Epidermal melanocyte (primary cell): ENCODE data around the gene SLIT3.
"Not testable (repeated sequence)": the region's sequence is repeated elsewhere in the genome, so short reads cannot be mapped to it uniquely, and the experiment has no call there.

Experiments
- DNase-seq: peaks from one replicate; pipeline ENCODE4 v3.0.0; 2011; ENCODE audit warnings: low spot score; ENCODE audit not compliant: insufficient read length

SLIT3 gene

GRCh38 chr5:168658394-168658793 lies 642.5 kb downstream of the SLIT3 start:
- no peak for DNase-seq

- no peak for DNase-seq
Observed at GRCh38 chr5:168656633-168657032, 644.3 kb downstream of the SLIT3 start.

- no peak for DNase-seq
Observed at GRCh38 chr5:168655316-168655715, 645.6 kb downstream of the SLIT3 start.

GRCh38 chr5:168654211-168654721 lies 646.7 kb downstream of the SLIT3 start:
- DNase-seq = peak; percentile 63

- DNase-seq = no peak
Observed at GRCh38 chr5:168653626-168654025, 647.3 kb downstream of the SLIT3 start.

GRCh38 chr5:168651648-168652047 lies 649.3 kb downstream of the SLIT3 start:
- peak; percentile 36 for DNase-seq

GRCh38 chr5:168649306-168649705 lies 651.6 kb downstream of the SLIT3 start:
- no peak for DNase-seq

GRCh38 chr5:168648576-168648975 lies 652.4 kb downstream of the SLIT3 start:
- no peak for DNase-seq

- no peak for DNase-seq
Observed at GRCh38 chr5:168648016-168648415, 652.9 kb downstream of the SLIT3 start.

- no peak for DNase-seq
Observed at GRCh38 chr5:168647083-168647482, 653.9 kb downstream of the SLIT3 start.

- DNase-seq = no peak
Observed at GRCh38 chr5:168646335-168646734, 654.6 kb downstream of the SLIT3 start.

- DNase-seq = no peak
Observed at GRCh38 chr5:168645195-168645594, 655.7 kb downstream of the SLIT3 start.

- no peak for DNase-seq
Observed at GRCh38 chr5:168642019-168642418, 658.9 kb downstream of the SLIT3 start.

GRCh38 chr5:168638846-168639245 lies 662.1 kb downstream of the SLIT3 start:
- not testable (repeated sequence) for DNase-seq

- no peak for DNase-seq
Observed at GRCh38 chr5:168637793-168638192, 663.1 kb downstream of the SLIT3 start.

- no peak for DNase-seq
Observed at GRCh38 chr5:168637281-168637680, 663.7 kb downstream of the SLIT3 start.

- not testable (repeated sequence) for DNase-seq
Observed at GRCh38 chr5:168630958-168631357, 670.0 kb downstream of the SLIT3 start.

- no peak for DNase-seq
Observed at GRCh38 chr5:168624850-168625364, 676.0 kb downstream of the SLIT3 start.

GRCh38 chr5:168620807-168621206 lies 680.1 kb downstream of the SLIT3 start:
- DNase-seq = no peak

- no peak for DNase-seq
Observed at GRCh38 chr5:168614661-168615060, 686.3 kb downstream of the SLIT3 start.

GRCh38 chr5:168613996-168614395 lies 686.9 kb downstream of the SLIT3 start:
- no peak for DNase-seq

- DNase-seq = no peak
Observed at GRCh38 chr5:168613396-168613795, 687.5 kb downstream of the SLIT3 start.

GRCh38 chr5:168612996-168613395 lies 687.9 kb downstream of the SLIT3 start:
- DNase-seq = no peak

GRCh38 chr5:168612123-168612522 lies 688.8 kb downstream of the SLIT3 start:
- no peak for DNase-seq
